Measurements from ENCODE around the gene IDH3G.

Gene IDH3G

GRCh38 chrX:153816831-153817690 is 22.9 kb upstream of the IDH3G start:
- DNase-seq (ENCODE audit: low read depth), result no peak

GRCh38 chrX:153814591-153815315 is 20.6 kb upstream of the IDH3G start:
- DNase-seq (ENCODE audit: low read depth), result no peak

GRCh38 chrX:153813161-153813560 is 19.0 kb upstream of the IDH3G start:
- DNase-seq (ENCODE audit: low read depth), result no peak

- DNase-seq (ENCODE audit: low read depth), result no peak
Observed at GRCh38 chrX:153812220-153812619, 18.0 kb upstream of the IDH3G start.

- DNase-seq (ENCODE audit: low read depth), result no peak
Observed at GRCh38 chrX:153807976-153808375, 13.8 kb upstream of the IDH3G start.

GRCh38 chrX:153806999-153807575 is 12.9 kb upstream of the IDH3G start:
- DNase-seq (ENCODE audit: low read depth), result no peak

- DNase-seq (ENCODE audit: low read depth), result no peak
Observed at GRCh38 chrX:153805436-153805835, 11.3 kb upstream of the IDH3G start.

- no peak for DNase-seq (ENCODE audit: low read depth)
Observed at GRCh38 chrX:153804621-153805020, 10.4 kb upstream of the IDH3G start.

- no peak for DNase-seq (ENCODE audit: low read depth)
Observed at GRCh38 chrX:153804100-153804595, 10.0 kb upstream of the IDH3G start.

- no peak for DNase-seq (ENCODE audit: low read depth)
Observed at GRCh38 chrX:153803211-153804099, 9.3 kb upstream of the IDH3G start.

GRCh38 chrX:153802513-153803045 is 8.4 kb upstream of the IDH3G start:
- no peak for DNase-seq (ENCODE audit: low read depth)

- DNase-seq (ENCODE audit: low read depth), result no peak
Observed at GRCh38 chrX:153801669-153802068, 7.5 kb upstream of the IDH3G start.

- DNase-seq (ENCODE audit: low read depth), result no peak
Observed at GRCh38 chrX:153800746-153801145, 6.6 kb upstream of the IDH3G start.

- no peak for DNase-seq (ENCODE audit: low read depth)
Observed at GRCh38 chrX:153800177-153800722, 6.1 kb upstream of the IDH3G start.

- no peak for DNase-seq (ENCODE audit: low read depth)
Observed at GRCh38 chrX:153799326-153799725, 5.2 kb upstream of the IDH3G start.

GRCh38 chrX:153797415-153798015 is 3.3 kb upstream of the IDH3G start:
- DNase-seq (ENCODE audit: low read depth), result no peak

GRCh38 chrX:153794897-153795816 is 982 bp upstream of the IDH3G start:
- DNase-seq (ENCODE audit: low read depth), result no peak

GRCh38 chrX:153793291-153793690 is 884 bp downstream of the IDH3G start:
- DNase-seq (ENCODE audit: low read depth), result no peak

- no peak for DNase-seq (ENCODE audit: low read depth)
Observed at GRCh38 chrX:153792368-153792767, 1.8 kb downstream of the IDH3G start.

Data from stimulated activated CD8-positive, alpha-beta memory T cell treated with anti-CD3 and anti-CD28 coated beads, Interleukin-15, amount 100 ng/mL, for 24 hours (primary cell).